Psoas muscle (tissue), 8 donors: ENCODE results near the gene GPX4. TPM values are rescaled to one million over a fixed set of nuclear protein-coding genes. Genes with fewer than 3 reads are reported as not detected.

Experiments
- ATAC-seq, 4 donors: fragments of 200-7000 bp; cut with Tn5 transposase; one replicate each; pipeline ENCODE4 v1.9.1; 2020; ENCODE audit warnings: moderate library complexity in 3 of 4, mild to moderate bottlenecking in 2 of 4
- DNase-seq, 2 donors: peaks; one replicate each; pipeline ENCODE4 v3.0.0-alpha.2; 2020
- H3K27ac ChIP-seq: fragments of 200-600 bp; one replicate; pipeline ENCODE4 v1.8.0; 2022
- H3K27me3 ChIP-seq, 3 donors: fragments of 200-600 bp in 1 of 3; one replicate each; pipeline versions ENCODE4 v1.6.1 to v1.8.0; 2013 to 2022; ENCODE audit warnings: low read length in 2 of 3, mild to moderate bottlenecking in 2 of 3, moderate library complexity in 1 of 3; ENCODE audit not compliant: insufficient read depth in 3 of 3
- H3K36me3 ChIP-seq, 2 donors: fragments of 200-600 bp in 1 of 2; one replicate each; pipeline versions ENCODE4 v1.6.1 to v1.8.0; 2013 to 2022; ENCODE audit warnings: low read depth in 1 of 2, mild to moderate bottlenecking in 1 of 2, moderate library complexity in 1 of 2; ENCODE audit not compliant: insufficient read depth in 1 of 2
- H3K4me1 ChIP-seq: fragments of 200-600 bp; one replicate; pipeline ENCODE4 v1.8.0; 2022
- H3K4me3 ChIP-seq: fragments of 200-600 bp; one replicate; pipeline ENCODE4 v1.8.0; 2022; ENCODE audit warnings: mild to moderate bottlenecking
- H3K9me3 ChIP-seq: fragments of 200-600 bp; one replicate; pipeline ENCODE4 v1.8.0; 2022
- WGBS, 3 donors: extraction: QIAGEN DNeasy Blood & Tissue Kit; methylation state at CpG; one replicate each; pipeline versions ENCODE4 v1.1.6 to v1.1.7; 2013; 5-methylcytosine and 5-hydroxymethylcytosine counted together
- intact Hi-C, 2 donors: fragments of 100-400 bp; cut with DNase I; formaldehyde crosslinking; loops; one replicate each; pipeline versions ENCODE4 v1.11.0 to v1.14.2; 2022
- polyA plus RNA-seq, 3 donors: library from polyadenylated mRNA; stranded (reverse); fragments of 200-250 nt; gene quantifications; one replicate each; pipeline ENCODE4 v1.2.3, GENCODE V29; 2013
- total RNA-seq, 4 donors: library from RNA; stranded (reverse); fragmentation: NEBNext Ultra II Directional in 2 of 4; extraction: Animal tissue kit (Norgen Biotek cat#: 25700) in 2 of 4; gene quantifications; one replicate each; pipeline versions ENCODE4 v1.2.1 to v1.2.4, GENCODE V29; 2021 to 2023
- TF ChIP-seq, protein P1 (sequence below): fragments of 200-600 bp; IDR thresholded peaks from one replicate; pipeline ENCODE4 v1.8.0; 2022; ENCODE audit warnings: antibody characterized with exemption
- donor health status: healthy with polysubstance abuse.
- donor health status: DM: no; HTN: no; CAD: no; lungs with moderate emphysema.
- donor health status: Bipolar disorder and iron deficiency.
- donor health status: healthy.
- donor health status: DM: yes; HTN: yes; CAD: no.
- donor health status: DM: no; HTN: no; CAD: no.
- donor health status: DM: no; HTN: no; CAD: no.
- donor health status: DM: yes; HTN: yes; CAD: no.

Gene GPX4
- total and polyA plus RNA-seq, 7 donors, result 279 to 762 (median 490) TPM

DNA sequence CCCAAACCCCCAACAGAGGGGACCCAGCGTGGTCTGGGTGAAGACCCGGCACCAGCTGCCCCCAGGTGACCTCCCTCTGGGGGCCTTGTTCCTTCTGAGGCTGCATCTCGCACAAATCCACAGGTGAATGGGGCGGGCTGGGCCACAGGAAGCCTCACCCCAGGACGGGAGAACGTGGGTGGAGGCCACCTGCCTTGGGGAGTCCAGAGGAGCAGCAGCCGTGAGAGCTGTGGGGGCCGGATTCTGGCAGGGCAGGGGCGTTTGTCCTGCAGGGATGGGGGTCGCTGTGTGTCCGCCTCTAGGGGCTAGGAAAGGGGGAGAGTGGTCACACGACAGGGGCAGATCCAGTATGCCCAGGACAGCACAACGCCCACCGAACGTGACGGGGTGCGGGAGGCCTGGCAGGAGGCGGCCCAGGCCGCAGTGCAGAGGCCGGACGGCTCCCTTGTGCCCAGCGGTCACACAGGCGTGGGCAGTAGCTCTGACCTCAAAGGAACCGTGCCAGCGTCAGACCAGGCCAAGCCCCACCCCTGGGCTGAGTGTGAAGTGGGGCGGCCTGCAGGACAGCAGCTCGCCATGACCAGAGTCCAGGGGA, 15.3 kb upstream of the GPX4 start:
- WGBS, 3 donors, result 84 to 88% (median 86%) methylated on average over 25 to 27 of the region's 27 CpGs

DNA sequence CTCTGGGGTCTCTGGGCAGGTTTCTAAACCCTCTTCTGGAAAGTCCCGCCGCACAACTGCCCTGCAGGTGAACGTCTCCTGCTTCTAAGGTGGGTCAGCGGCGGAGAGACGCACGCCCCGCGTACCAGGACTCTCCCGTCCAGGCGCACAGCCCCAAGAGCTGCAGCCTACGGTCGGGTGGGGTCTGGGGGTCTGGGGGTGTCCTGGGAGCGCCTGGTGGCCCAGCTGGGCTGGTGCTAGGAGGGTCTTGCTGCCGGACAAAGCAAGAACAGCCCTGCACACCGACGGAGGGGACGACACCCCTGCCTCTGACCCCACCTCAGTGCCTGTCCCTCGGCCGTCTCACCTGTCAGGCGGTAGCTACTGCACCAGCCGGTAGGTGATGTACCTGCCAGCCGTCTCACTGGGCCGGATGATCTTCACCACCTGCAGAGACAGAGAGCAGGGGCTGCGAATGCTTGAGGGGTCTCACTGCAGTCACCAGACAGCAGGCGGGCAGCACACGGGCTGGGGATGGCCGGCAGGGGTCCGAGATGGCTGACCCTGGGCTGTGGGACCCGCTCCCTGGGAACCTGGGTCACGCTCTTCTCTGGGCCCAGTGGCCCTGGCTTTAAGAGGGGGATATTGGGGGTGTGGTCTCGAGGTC, 14.5 kb upstream of the GPX4 start:
- intact Hi-C loops, result no loop called here
- Histone ChIP-seq H3K4me3 (no peak overlapping the region), H3K27me3 (no peaks in the 10 kb centered on the region), H3K27ac (no peak overlapping the region), H3K4me1 (peaks cover 8% of the 10 kb centered on the region), H3K9me3 (no peaks in the 10 kb centered on the region), H3K36me3 (peaks cover 3 to 64% of the 10 kb centered on the region in 2 donors)
- ATAC-seq (no peak), DNase-seq (peak in 1 of 2 donors; percentile 55)
- WGBS, 3 donors, result 92 to 95% (median 94%) methylated on average over 32 of the region's 32 CpGs
- TF ChIP-seq, protein P1, sequence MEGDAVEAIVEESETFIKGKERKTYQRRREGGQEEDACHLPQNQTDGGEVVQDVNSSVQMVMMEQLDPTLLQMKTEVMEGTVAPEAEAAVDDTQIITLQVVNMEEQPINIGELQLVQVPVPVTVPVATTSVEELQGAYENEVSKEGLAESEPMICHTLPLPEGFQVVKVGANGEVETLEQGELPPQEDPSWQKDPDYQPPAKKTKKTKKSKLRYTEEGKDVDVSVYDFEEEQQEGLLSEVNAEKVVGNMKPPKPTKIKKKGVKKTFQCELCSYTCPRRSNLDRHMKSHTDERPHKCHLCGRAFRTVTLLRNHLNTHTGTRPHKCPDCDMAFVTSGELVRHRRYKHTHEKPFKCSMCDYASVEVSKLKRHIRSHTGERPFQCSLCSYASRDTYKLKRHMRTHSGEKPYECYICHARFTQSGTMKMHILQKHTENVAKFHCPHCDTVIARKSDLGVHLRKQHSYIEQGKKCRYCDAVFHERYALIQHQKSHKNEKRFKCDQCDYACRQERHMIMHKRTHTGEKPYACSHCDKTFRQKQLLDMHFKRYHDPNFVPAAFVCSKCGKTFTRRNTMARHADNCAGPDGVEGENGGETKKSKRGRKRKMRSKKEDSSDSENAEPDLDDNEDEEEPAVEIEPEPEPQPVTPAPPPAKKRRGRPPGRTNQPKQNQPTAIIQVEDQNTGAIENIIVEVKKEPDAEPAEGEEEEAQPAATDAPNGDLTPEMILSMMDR, result no peak

More for the DNA sequence above, 15.3 kb upstream of the GPX4 start:
- intact Hi-C loops, result no loop called here
- peaks cover 3 to 60% of the 10 kb centered on the region in 2 donors for H3K36me3 ChIP-seq
- no peak overlapping the region for H3K4me3 ChIP-seq
- peak in 1 of 4 donors; percentile 15 for ATAC-seq
- H3K27me3 ChIP-seq, result no peaks in the 10 kb centered on the region
- H3K27ac ChIP-seq, result no peak overlapping the region
- TF ChIP-seq, protein P1, result no peak
- H3K9me3 ChIP-seq, result no peaks in the 10 kb centered on the region
- DNase-seq, result peak in 1 of 2 donors; percentile 64
- peaks cover under 1% of the 10 kb centered on the region for H3K4me1 ChIP-seq

DNA sequence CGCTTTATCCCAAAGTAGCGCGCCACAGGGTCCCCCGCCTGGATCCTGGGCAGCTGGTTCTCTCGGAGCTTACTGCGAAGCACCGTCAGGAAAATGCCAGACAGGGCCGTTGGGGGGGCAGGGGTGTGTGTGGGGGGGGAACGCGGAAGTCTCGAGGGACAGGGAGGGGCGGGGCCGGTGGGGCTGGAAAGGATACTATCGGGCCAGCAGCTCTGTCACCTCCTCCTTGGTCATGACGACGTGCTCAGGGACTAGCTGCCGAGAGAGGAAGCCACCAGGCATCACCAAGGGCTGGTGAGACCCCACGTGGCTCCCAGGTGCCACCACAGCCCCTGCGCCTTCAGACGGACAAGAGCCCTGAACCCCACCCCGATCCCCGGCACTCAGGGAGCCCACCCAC, 13.9 kb upstream of the GPX4 start:
- H3K4me1 ChIP-seq, result peaks cover 10% of the 10 kb centered on the region

DNA sequence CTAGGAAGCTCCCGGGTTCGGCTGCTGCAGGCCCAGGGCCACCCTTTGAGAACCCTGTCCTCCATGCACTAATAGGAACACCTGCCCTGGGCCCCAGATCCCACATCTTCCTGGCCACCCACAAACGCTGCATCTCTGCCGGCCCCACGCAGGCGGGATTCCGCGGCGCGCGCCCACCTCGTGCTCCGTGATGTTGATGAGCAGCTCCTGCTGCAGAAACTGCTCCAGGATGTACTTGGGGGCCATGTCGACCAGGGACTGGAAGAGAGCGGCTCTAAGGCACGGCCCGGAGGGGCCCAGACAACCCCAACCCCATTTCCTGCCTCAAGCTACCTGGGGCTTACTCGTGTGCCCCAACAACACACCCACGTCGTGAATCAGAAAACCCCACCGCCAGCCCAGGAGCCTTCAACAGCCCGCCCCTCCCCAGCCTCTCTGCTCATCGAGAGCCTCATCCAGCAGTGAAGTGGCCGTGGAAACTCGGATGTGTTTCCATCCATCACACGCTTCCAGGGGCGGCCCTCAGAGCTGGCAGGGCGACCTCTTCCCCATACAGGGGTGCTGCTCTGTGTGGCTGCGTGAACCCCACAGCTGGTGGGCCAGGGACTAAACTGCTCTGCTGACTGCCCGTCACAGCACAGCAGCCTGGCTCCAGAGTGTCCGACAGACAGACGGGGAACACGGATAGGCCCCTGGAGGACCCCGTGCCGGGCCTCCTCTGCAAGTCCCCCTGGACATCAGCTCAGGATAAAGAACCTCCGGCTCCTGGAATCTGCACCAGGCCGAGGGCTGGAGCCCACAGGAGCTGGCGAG, 12.9 kb upstream of the GPX4 start:
- Histone ChIP-seq H3K4me1 (peaks cover 15% of the 10 kb centered on the region), H3K36me3 (peaks cover 3 to 64% of the 10 kb centered on the region in 2 donors), H3K4me3 (no peak overlapping the region), H3K9me3 (no peaks in the 10 kb centered on the region), H3K27ac (no peak overlapping the region), H3K27me3 (no peaks in the 10 kb centered on the region)
- no peak for DNase-seq
- TF ChIP-seq, protein P1, result no peak
- 91 to 93% (median 91%) methylated on average over 36 to 38 of the region's 38 CpGs for WGBS, 3 donors
- no peak for ATAC-seq
- intact Hi-C loops, result loop anchor here (5.0 kb wide), 1 partner anchor 49 kb away; the partner anchor contains the start of gene ABCA7 (in 2 of the 2)

More for the DNA sequence above, 13.9 kb upstream of the GPX4 start:
- peaks cover 3 to 64% of the 10 kb centered on the region in 2 donors for H3K36me3 ChIP-seq
- TF ChIP-seq, protein P1, result no peak
- no peaks in the 10 kb centered on the region for H3K9me3 ChIP-seq
- ATAC-seq (no peak), DNase-seq (no peak)
- H3K27ac ChIP-seq, result no peak overlapping the region
- H3K4me3 ChIP-seq, result no peak overlapping the region
- 80 to 90% (median 81%) methylated on average over 18 to 22 of the region's 22 CpGs for WGBS, 3 donors
- no peaks in the 10 kb centered on the region for H3K27me3 ChIP-seq
- intact Hi-C loops, result loop anchor here (5.0 kb wide), 1 partner anchor 48 kb away; the partner anchor contains the start of gene ABCA7 (in 2 of the 2)
